HG02623 (cell line): ENCODE results near the gene EXOC7.
"Not testable (repeated sequence)": the region's sequence is repeated elsewhere in the genome, so short reads cannot be mapped to it uniquely, and the experiment has no call there.

Experiments used
- ATAC-seq: cut with Tn5 transposase; IDR thresholded peaks from one replicate; pipeline ENCODE4 v1.9.1; 2021; ENCODE audit warnings: moderate library complexity; ENCODE audit not compliant: unreplicated experiment

EXOC7 gene

GRCh38 chr17:76088868-76089576 is 14.6 kb downstream of the EXOC7 start:
- no peak for ATAC-seq

- ATAC-seq = no peak
These were observed 15.3 kb downstream of the EXOC7 start for GRCh38 chr17:76088041-76088867.

GRCh38 chr17:76087531-76087930 is 16.1 kb downstream of the EXOC7 start:
- ATAC-seq = no peak

- no peak for ATAC-seq
These were observed 17.2 kb downstream of the EXOC7 start for GRCh38 chr17:76086384-76086783.

- ATAC-seq = no peak
These were observed 17.7 kb downstream of the EXOC7 start for GRCh38 chr17:76085731-76086366.

- no peak for ATAC-seq
These were observed 18.4 kb downstream of the EXOC7 start for GRCh38 chr17:76085066-76085730.

GRCh38 chr17:76083536-76084182 is 19.9 kb downstream of the EXOC7 start:
- no peak for ATAC-seq

GRCh38 chr17:76082326-76083251 is 21.0 kb downstream of the EXOC7 start:
- no peak for ATAC-seq

GRCh38 chr17:76081295-76082210 is 22.0 kb downstream of the EXOC7 start:
- no peak for ATAC-seq

GRCh38 chr17:76080768-76081287 is 22.8 kb downstream of the EXOC7 start:
- no peak for ATAC-seq

- no peak for ATAC-seq
These were observed 23.4 kb downstream of the EXOC7 start for GRCh38 chr17:76079956-76080767.

- no peak for ATAC-seq
These were observed 24.0 kb downstream of the EXOC7 start for GRCh38 chr17:76079535-76079955.

GRCh38 chr17:76078860-76079534 is 24.6 kb downstream of the EXOC7 start, which contains the start of gene ZACN:
ZACN (plus strand) TSS chr17:76079182; CDS start chr17:76079265, 83 bp downstream.
- no peak for ATAC-seq

GRCh38 chr17:76078370-76078769 is 25.2 kb downstream of the EXOC7 start:
- not testable (repeated sequence) for ATAC-seq

- ATAC-seq = no peak
These were observed 25.9 kb downstream of the EXOC7 start for GRCh38 chr17:76077584-76078110.

GRCh38 chr17:76076765-76077583 is 26.6 kb downstream of the EXOC7 start:
- ATAC-seq = no peak
